Retinal pigment epithelial cell (primary cell): Measurements from ENCODE around the gene TSKS.

ENCODE experiments used
- DNase-seq: peaks from one replicate; pipeline ENCODE4 v3.0.0-alpha.2; 2010; ENCODE audit warnings: low read depth
- H3K4me3 ChIP-seq: 2 replicates; pipeline ENCODE4 v1.5.1; 2011; ENCODE audit warnings: mild to moderate bottlenecking, low read length, control low read depth, moderate library complexity
- TF ChIP-seq, protein P1 (sequence below): conservative IDR thresholded peaks from 2 replicates; pipeline ENCODE4 v1.5.1; 2011; ENCODE audit warnings: low read depth, low read length, control low read depth, inconsistent platforms

TSKS gene

DNA sequence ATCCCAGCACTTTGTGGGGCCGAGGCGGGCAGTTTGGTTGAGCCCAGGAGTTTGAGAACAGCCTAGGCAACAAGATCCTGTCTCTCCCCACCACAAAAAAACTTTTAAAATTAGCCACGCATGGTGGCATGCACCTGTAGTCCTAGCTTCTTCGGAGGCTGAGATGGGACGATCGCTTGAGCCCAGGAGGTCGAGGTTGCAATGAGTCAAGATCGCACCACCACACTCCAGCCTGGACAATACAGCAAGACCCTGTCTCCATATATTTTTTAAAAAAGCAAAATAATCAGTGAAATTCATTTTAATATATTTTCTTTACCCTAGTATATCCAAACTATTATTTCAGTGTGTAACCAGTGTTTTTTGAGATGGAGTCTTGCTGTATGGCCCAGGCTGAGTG, 11.9 kb upstream of the TSKS start:
- TF ChIP-seq, protein P1, sequence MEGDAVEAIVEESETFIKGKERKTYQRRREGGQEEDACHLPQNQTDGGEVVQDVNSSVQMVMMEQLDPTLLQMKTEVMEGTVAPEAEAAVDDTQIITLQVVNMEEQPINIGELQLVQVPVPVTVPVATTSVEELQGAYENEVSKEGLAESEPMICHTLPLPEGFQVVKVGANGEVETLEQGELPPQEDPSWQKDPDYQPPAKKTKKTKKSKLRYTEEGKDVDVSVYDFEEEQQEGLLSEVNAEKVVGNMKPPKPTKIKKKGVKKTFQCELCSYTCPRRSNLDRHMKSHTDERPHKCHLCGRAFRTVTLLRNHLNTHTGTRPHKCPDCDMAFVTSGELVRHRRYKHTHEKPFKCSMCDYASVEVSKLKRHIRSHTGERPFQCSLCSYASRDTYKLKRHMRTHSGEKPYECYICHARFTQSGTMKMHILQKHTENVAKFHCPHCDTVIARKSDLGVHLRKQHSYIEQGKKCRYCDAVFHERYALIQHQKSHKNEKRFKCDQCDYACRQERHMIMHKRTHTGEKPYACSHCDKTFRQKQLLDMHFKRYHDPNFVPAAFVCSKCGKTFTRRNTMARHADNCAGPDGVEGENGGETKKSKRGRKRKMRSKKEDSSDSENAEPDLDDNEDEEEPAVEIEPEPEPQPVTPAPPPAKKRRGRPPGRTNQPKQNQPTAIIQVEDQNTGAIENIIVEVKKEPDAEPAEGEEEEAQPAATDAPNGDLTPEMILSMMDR = no peak
- H3K4me3 ChIP-seq = no peak overlapping the region
- no peak for DNase-seq

DNA sequence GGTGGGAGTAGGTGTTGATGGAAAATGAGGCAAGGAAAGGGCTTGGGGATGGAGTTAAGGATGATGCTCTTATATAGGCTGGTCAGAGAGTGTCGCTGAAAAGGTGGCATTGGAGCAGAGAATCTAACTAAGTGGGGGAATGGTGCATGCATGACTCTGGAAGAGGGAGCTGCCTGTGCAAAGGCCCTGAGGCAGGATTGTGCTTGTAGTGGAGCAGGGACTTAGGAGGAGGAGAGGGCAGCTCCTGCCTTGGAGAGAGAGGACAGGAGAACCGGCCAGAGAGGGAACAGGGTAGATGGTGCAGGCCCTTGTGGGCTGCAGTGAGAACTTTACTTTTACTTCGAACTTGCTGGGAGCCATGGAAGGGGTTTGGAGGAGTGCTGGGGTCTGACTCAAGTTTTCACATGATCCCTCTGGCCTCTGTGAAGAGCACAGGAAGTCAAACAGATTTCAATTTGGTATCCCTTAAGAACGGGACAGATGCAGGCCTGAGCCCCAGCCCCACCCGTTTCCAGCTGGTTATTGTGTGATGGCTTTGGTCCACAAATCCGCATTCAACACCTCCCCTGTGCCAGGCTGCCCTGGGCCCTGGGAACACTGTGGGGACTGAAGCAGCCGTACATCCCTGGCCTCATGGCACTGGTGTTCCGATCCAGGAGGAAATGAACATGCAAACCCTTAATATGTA, 10.7 kb upstream of the TSKS start:
- no peak for DNase-seq
- TF ChIP-seq, protein P1 = no peak
- no peak overlapping the region for H3K4me3 ChIP-seq

DNA sequence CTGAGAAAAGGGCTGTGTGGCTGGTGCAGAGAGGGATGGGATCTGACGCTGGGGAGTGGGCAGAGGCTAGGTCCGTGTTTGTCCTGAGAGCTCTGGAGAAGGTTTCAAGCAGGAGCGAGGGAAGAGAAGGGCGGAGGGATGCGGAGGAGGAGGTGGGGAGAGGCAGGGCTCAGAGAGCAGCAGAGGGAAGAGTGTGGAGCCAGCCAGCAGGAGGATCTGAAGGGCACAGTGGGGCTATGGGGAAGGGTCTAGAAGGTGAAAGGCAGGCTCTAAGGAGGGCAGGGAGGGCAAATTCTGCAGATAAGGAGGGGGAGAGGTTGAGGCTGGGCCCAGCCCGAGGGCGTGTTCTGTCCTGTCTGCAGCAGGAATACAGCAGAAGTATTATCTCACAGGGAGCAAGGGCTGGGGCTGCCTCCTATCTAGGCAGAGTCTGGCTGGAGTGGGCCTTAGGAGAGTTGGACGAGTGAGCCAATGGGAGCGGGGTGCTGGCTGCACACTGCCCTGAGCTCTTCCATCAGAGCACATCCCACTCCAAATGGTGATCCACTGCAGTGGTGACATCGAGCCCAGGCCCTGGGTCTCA, 9.8 kb upstream of the TSKS start:
- H3K4me3 ChIP-seq = no peak overlapping the region
- no peak for DNase-seq
- TF ChIP-seq, protein P1 = no peak

DNA sequence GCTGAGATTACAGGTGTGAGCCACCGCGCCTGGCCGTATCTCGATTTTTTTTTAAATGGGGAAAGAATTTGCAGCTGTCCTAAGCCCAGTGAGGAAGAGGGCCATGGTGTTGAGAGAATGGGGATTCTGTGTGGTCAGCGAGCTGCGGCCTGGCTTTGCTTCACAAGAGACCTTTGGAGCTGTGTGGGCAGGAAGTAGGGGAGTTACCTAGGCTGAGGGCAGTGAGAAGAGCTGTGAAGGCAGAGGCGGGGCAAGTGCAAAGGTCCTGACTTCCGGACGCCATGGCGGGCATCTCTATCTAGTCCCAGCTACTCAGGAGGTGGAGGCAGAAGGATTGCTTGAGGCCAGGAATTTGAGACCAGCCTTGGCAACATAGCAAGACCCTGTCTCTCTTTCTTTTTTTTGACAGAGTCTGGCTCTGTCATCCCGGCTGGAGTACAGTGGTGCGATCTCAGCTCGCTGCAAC, 8.6 kb upstream of the TSKS start:
- H3K4me3 ChIP-seq = no peak overlapping the region
- TF ChIP-seq, protein P1 = no peak
- DNase-seq = no peak

DNA sequence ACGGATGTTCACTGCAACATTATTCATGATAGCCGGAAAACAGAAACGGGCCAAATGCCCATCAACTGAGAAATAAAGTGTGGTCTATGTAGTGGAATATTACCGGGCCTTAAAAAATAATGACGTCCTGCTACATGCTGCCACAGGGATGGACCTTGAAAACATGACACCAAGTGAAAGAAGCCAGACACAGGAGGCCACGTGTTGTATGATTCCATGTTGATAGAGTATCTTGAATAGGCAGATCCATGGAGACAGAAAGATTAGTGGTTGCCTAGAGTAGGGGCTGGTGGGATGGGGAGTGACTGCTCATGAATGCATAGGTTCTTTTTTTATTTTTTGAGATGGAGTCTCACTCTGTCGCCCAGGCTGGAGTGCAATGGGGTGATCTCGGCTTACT, 7.4 kb upstream of the TSKS start:
- no peak for DNase-seq
- TF ChIP-seq, protein P1 = no peak
- no peak overlapping the region for H3K4me3 ChIP-seq

DNA sequence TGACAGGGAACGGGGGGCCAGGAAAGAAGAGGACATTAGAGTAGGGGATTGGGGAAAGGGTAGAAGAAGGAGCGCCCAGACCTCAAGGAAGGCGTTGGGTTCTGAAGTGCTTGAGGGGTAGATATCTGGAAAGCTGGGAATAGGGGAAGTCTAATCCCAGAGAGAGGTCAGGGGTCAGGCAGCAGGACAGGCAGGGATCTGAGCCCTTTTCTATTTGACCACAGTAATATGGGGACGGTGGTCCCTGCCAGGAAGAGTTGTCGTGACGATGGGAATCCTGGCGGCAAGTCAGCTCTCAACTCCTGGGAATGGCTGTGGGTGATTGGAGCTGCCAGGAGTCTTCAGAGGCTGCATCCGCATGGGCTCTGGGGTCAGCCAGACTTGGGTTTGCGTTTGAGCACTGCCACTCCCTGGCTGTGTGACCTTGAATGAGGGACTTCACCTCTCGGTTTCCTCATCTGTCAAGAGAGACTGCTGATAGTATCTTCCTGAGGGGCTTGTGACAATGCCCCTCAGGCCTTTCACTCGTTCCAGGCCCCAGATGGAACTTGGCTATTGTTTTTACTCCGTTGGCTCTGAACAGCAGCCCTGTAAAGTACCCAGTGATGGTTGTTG, 5.0 kb upstream of the TSKS start:
- H3K4me3 ChIP-seq = peak overlapping the region; percentile 78
- TF ChIP-seq, protein P1 = no peak
- no peak for DNase-seq
